Lung (tissue), 12 donors: ENCODE data around the gene PAM. TPM values are rescaled to one million over a fixed set of nuclear protein-coding genes. Genes with fewer than 3 reads are reported as not detected.

Source experiments
- ATAC-seq: fragments of 200-7000 bp; cut with Tn5 transposase; one replicate; pipeline ENCODE4 v1.9.1; 2020; ENCODE audit warnings: moderate number of reproducible peaks; ENCODE audit not compliant: insufficient read depth, low FRiP score
- DNase-seq, 3 donors: peaks; one replicate each; pipeline ENCODE4 v3.0.0-alpha.2; 2013 to 2017
- H3K27ac ChIP-seq, 2 donors: one replicate each; pipeline ENCODE4 v1.5.1; 2013; ENCODE audit warnings: mild to moderate bottlenecking in 2 of 2, moderate library complexity in 2 of 2, control low read depth in 1 of 2, inconsistent platforms in 1 of 2, low read depth in 1 of 2, low read length in 1 of 2
- H3K27me3 ChIP-seq, 3 donors: one replicate each; pipeline ENCODE4 v1.5.1; 2013; ENCODE audit warnings: low read length in 2 of 3; ENCODE audit not compliant: control insufficient read depth in 3 of 3, insufficient read depth in 3 of 3
- H3K36me3 ChIP-seq, 4 donors: one replicate each; pipeline ENCODE4 v1.5.1; 2013; ENCODE audit warnings: low read length in 4 of 4, mild to moderate bottlenecking in 1 of 4, moderate library complexity in 1 of 4; ENCODE audit not compliant: control insufficient read depth in 4 of 4, insufficient read depth in 4 of 4
- H3K4me1 ChIP-seq, 5 donors: one replicate each; pipeline ENCODE4 v1.5.1; 2013; ENCODE audit warnings: low read length in 5 of 5, mild to moderate bottlenecking in 2 of 5, moderate library complexity in 1 of 5; ENCODE audit not compliant: control insufficient read depth in 5 of 5, insufficient read depth in 5 of 5
- H3K4me3 ChIP-seq: one replicate; pipeline ENCODE4 v1.5.1; 2013; ENCODE audit warnings: mild to moderate bottlenecking, control low read depth, moderate library complexity
- H3K9ac ChIP-seq, 2 donors: one replicate each; pipeline ENCODE4 v1.5.1; 2013; ENCODE audit warnings: low read length in 2 of 2, control low read depth in 1 of 2; ENCODE audit not compliant: insufficient read depth in 1 of 2
- H3K9me3 ChIP-seq, 4 donors: one replicate each; pipeline ENCODE4 v1.5.1; 2013; ENCODE audit warnings: low read length in 3 of 4, mild to moderate bottlenecking in 1 of 4, moderate library complexity in 1 of 4; ENCODE audit not compliant: control insufficient read depth in 4 of 4, insufficient read depth in 3 of 4
- CTCF ChIP-seq: IDR thresholded peaks from 2 replicates; pipeline ENCODE4 v1.5.1; 2012; ENCODE audit warnings: mild to moderate bottlenecking; ENCODE audit errors: control extremely low read depth, extremely low read depth
- WGBS, 2 donors: extraction: QIAGEN DNeasy Blood & Tissue Kit; methylation state at CpG; one replicate each; pipeline ENCODE4 v1.1.7; 2013; 5-methylcytosine and 5-hydroxymethylcytosine counted together
- polyA plus RNA-seq, 2 donors: library from polyadenylated mRNA; stranded (reverse); fragments of 200-250 nt; gene quantifications; one replicate each; pipeline ENCODE4 v1.2.1, GENCODE V29; 2013
- total RNA-seq, 2 donors: library from RNA; depleted of rRNA in 1 of 2; stranded (reverse); fragments of >200 nt in 1 of 2; gene quantifications; one replicate each; pipeline ENCODE4 v1.2.1, GENCODE V29; 2014 to 2021
- donor health status: control.
- donor health status: control.
- donor health status: Bipolar disorder and iron deficiency.
- donor health status: healthy.
- donor health status: DM: yes; HTN: yes; CAD: no.

Gene PAM
- total and polyA plus RNA-seq, 4 donors: 117 to 248 (median 151) TPM

- no peak overlapping the region for H3K4me3 ChIP-seq
- no peak for DNase-seq
- no peaks in the 10 kb centered on the region for H3K9me3 ChIP-seq
- 93 to 97% methylated on average over 6 of the region's 6 CpGs for WGBS, 2 donors
- ATAC-seq: no peak
- H3K9ac ChIP-seq: no peak overlapping the region
- H3K4me1 ChIP-seq: peaks cover 0 to 20% (median 10%) of the 10 kb centered on the region in 5 donors
- no peak for TF ChIP-seq CTCF
- H3K27me3 ChIP-seq: no peaks in the 10 kb centered on the region
- peaks cover 0 to 19% (median 8%) of the 10 kb centered on the region in 4 donors for H3K36me3 ChIP-seq
- H3K27ac ChIP-seq: no peak overlapping the region
These were observed 171.9 kb downstream of the PAM start for GRCh38 chr5:102927007-102927406.

- DNase-seq (no peak), ATAC-seq (no peak)
- Histone ChIP-seq H3K4me3 (no peak overlapping the region), H3K27me3 (no peaks in the 10 kb centered on the region), H3K27ac (no peak overlapping the region), H3K9me3 (no peaks in the 10 kb centered on the region), H3K4me1 (peaks cover 0 to 17% (median 0%) of the 10 kb centered on the region in 5 donors), H3K9ac (no peak overlapping the region), H3K36me3 (peaks cover 0 to 23% (median 7%) of the 10 kb centered on the region in 4 donors)
- WGBS, 2 donors: 93 to 95% methylated on average over 3 of the region's 3 CpGs
- no peak for TF ChIP-seq CTCF
These were observed 175.1 kb downstream of the PAM start for GRCh38 chr5:102930244-102930643.

GRCh38 chr5:102931085-102931725, 176.1 kb downstream of the PAM start:
- Histone ChIP-seq H3K27ac (peak overlapping the region in 1 of 2 donors; percentile 21), H3K4me3 (no peak overlapping the region), H3K36me3 (peaks cover 0 to 26% (median 6%) of the 10 kb centered on the region in 4 donors), H3K27me3 (no peaks in the 10 kb centered on the region), H3K4me1 (peaks cover 0 to 19% (median 0%) of the 10 kb centered on the region in 5 donors), H3K9me3 (no peaks in the 10 kb centered on the region), H3K9ac (no peak overlapping the region)
- DNase-seq: peak in 2 of 3 donors; percentile 19 to 25
- TF ChIP-seq CTCF: no peak
- no peak for ATAC-seq
- WGBS, 2 donors: 81 to 90% methylated on average over 6 of the region's 6 CpGs
